HG03342 (cell line): ENCODE measurements around the gene MAP3K6.

ENCODE experiments used
- ATAC-seq: cut with Tn5 transposase; IDR thresholded peaks from one replicate; pipeline ENCODE4 v1.9.1; 2021; ENCODE audit warnings: mild to moderate bottlenecking, moderate library complexity; ENCODE audit not compliant: unreplicated experiment

MAP3K6 gene

GRCh38 chr1:27307874-27308598 is 58.7 kb downstream of the MAP3K6 start:
- ATAC-seq = no peak

- no peak for ATAC-seq
Observed at GRCh38 chr1:27306892-27307761, 59.6 kb downstream of the MAP3K6 start.

GRCh38 chr1:27306071-27306470 is 60.7 kb downstream of the MAP3K6 start:
- ATAC-seq = no peak
